ENCODE data around the gene HIPK2. TPM values are rescaled to one million over a fixed set of nuclear protein-coding genes. Genes with fewer than 3 reads are reported as not detected.

The HIPK2 gene
- total and polyA plus RNA-seq, 12 donors, result 19.7 to 203 (median 127) TPM

GRCh38 chr7:139655305-139655704, 122.5 kb downstream of the HIPK2 start:
- DNase-seq (no peak), ATAC-seq (no peak)
- Histone ChIP-seq H3K4me3 (no peak overlapping the region), H3K27ac (peak overlapping the region in 8 of 10 donors; percentile 20 to 88 (median 68)), H3K36me3 (peaks cover 0 to 6% (median 0%) of the 10 kb centered on the region in 9 donors), H3K9me3 (no peaks in the 10 kb centered on the region), H3K27me3 (no peaks in the 10 kb centered on the region), H3K4me1 (peaks cover 29 to 100% (median 94%) of the 10 kb centered on the region in 9 donors)
- WGBS, 2 donors, result 68 to 83% methylated on average over 8 of the region's 8 CpGs
- intact Hi-C loops (cut with DNase I), result loop anchor here in 1 of 10 donors (10.0 kb wide), 1 partner anchor 49 kb away; no protein-coding TSS in a partner anchor
- no peak for TF ChIP-seq CTCF (IDR thresholded peaks at IDR 0.05)

- WGBS, 2 donors, result 59 to 69% methylated on average over 14 of the region's 14 CpGs
- intact Hi-C loops (cut with DNase I), result loop anchor here in 1 of 10 donors (10.0 kb wide), 1 partner anchor 50 kb away; no protein-coding TSS in a partner anchor
- H3K4me1 ChIP-seq, result peaks cover 27 to 100% (median 94%) of the 10 kb centered on the region in 9 donors
- H3K36me3 ChIP-seq, result peaks cover 0 to 6% (median 0%) of the 10 kb centered on the region in 9 donors
- no peaks in the 10 kb centered on the region for H3K9me3 ChIP-seq
- DNase-seq (no peak), ATAC-seq (no peak)
- H3K27ac ChIP-seq, result peak overlapping the region in 9 of 10 donors; percentile 8 to 88 (median 79)
- TF ChIP-seq CTCF (IDR thresholded peaks at IDR 0.05), result no peak
- no peak overlapping the region for H3K4me3 ChIP-seq
- H3K27me3 ChIP-seq, result no peaks in the 10 kb centered on the region
Observed at GRCh38 chr7:139654276-139655181, 123.3 kb downstream of the HIPK2 start.

- ATAC-seq, result no peak
- no peak for DNase-seq
- peaks cover 0 to 6% (median 0%) of the 10 kb centered on the region in 9 donors for H3K36me3 ChIP-seq
- no peak overlapping the region for H3K4me3 ChIP-seq
- H3K9me3 ChIP-seq, result no peaks in the 10 kb centered on the region
- H3K27ac ChIP-seq, result peak overlapping the region in 8 of 10 donors; percentile 79 to 88 (median 80)
- intact Hi-C loops (cut with DNase I), result loop anchor here in 1 of 10 donors (10.0 kb wide), 1 partner anchor 53 kb away; no protein-coding TSS in a partner anchor
- no peaks in the 10 kb centered on the region for H3K27me3 ChIP-seq
- no peak for TF ChIP-seq CTCF (IDR thresholded peaks at IDR 0.05)
- peaks cover 20 to 96% (median 91%) of the 10 kb centered on the region in 9 donors for H3K4me1 ChIP-seq
- WGBS, 2 donors, result 64 to 67% methylated on average over 4 of the region's 4 CpGs
Observed at GRCh38 chr7:139651914-139652313, 125.9 kb downstream of the HIPK2 start.

- ATAC-seq (peak in 2 of 8 donors; percentile 22 to 35), DNase-seq (no peak)
- Histone ChIP-seq H3K4me1 (peaks cover 15 to 97% (median 91%) of the 10 kb centered on the region in 9 donors), H3K9me3 (no peaks in the 10 kb centered on the region), H3K36me3 (peaks cover 0 to 6% (median 0%) of the 10 kb centered on the region in 9 donors), H3K4me3 (no peak overlapping the region), H3K27me3 (no peaks in the 10 kb centered on the region), H3K27ac (peak overlapping the region; percentile 29 to 88 (median 80))
- no peak for TF ChIP-seq CTCF (IDR thresholded peaks at IDR 0.05)
- intact Hi-C loops (cut with DNase I), result loop anchor here in 1 of 10 donors (10.0 kb wide), 1 partner anchor 53 kb away; no protein-coding TSS in a partner anchor
- 58 to 61% methylated on average over 6 of the region's 6 CpGs for WGBS, 2 donors
Observed at GRCh38 chr7:139651308-139651707, 126.5 kb downstream of the HIPK2 start.
